ENCODE results near the gene INHBE. TPM values are rescaled to one million over a fixed set of nuclear protein-coding genes. Genes with fewer than 3 reads are reported as not detected.
A peak's percentile ranks its signal among the peaks of the same experiment; 100 is the strongest.

INHBE gene
- polyA plus RNA-seq, 3 donors, result not detected

DNA sequence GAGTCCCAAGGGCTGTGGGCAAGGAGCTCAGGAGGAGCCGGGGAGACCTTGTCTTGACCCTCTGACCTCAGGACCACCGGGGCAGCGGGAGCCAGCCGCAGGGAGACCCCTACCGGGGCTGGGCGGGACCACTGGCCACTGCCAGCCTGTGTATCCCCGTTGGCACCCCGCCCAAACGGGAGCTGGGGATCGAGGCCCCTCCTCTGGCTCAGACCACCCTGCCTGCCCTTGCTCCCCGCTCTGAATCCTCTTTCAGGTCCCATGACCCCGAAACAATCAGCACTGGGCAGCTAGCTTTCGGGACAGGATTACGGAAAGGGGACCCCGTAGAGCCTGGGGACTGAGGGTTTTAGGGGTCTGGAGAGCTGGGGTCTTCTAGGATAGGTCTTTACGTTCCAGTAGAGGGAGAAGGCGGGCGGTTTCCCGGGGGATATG is 5.8 kb downstream of the INHBE start:
- Histone ChIP-seq H3K27ac (ENCODE audit: low read depth in 1 of 2, low read length in 2 of 2) (no peak overlapping the region), H3K4me2 (replicated peaks; ENCODE audit: extremely low read depth, low read length, poor library complexity, severe bottlenecking) (peak overlapping the region; percentile 89), H3K4me3 (replicated peaks in 1 of 3; ENCODE audit: low read depth in 2 of 3, low read length in 3 of 3) (peak overlapping the region in 1 of 3 experiments; percentile 75), H3K9me3 (replicated peaks in 1 of 2; ENCODE audit: control insufficient read depth in 1 of 2, insufficient read depth in 1 of 2, low read length in 2 of 2) (peaks cover 0 to 4% of the 10 kb centered on the region in 2 donors), H3K4me1 (ENCODE audit: control insufficient read depth in 1 of 2, insufficient read depth in 2 of 2, low read length in 2 of 2) (peaks cover 42 to 56% of the 10 kb centered on the region in 2 donors), H3K36me3 (replicated peaks in 1 of 2; ENCODE audit: control insufficient read depth in 1 of 2, insufficient read depth in 2 of 2, low read length in 2 of 2) (no peaks in the 10 kb centered on the region), H2AFZ (ENCODE audit: insufficient read depth, low read depth, low read length, poor library complexity, severe bottlenecking) (no peak overlapping the region), H3K79me2 (ENCODE audit: insufficient read depth, low read length) (no peaks in the 10 kb centered on the region), H3K9ac (ENCODE audit: insufficient read depth, low read length, poor library complexity, severe bottlenecking) (no peak overlapping the region), H3K27me3 (ENCODE audit: control insufficient read depth in 2 of 2, insufficient read depth in 2 of 2, low read length in 2 of 2) (peaks cover 15 to 26% of the 10 kb centered on the region in 2 donors), H4K20me1 (ENCODE audit: insufficient read depth, low read length) (peaks cover 8% of the 10 kb centered on the region)
- no peak for DNase-seq
- Mint-ChIP-seq H3K9me3 (peaks cover 0 to 6% (median 1%) of the 10 kb centered on the region in 7 donors), H3K27ac (no peak overlapping the region), H3K4me1 (peaks cover 61% of the 10 kb centered on the region), H3K27me3 (ENCODE audit: low read depth in 3 of 3) (peaks cover 47 to 57% (median 50%) of the 10 kb centered on the region in 3 donors), H3K4me3 (peak overlapping the region; percentile 76 to 97), H3K36me3 (peaks cover 2 to 3% of the 10 kb centered on the region in 2 donors)
- intact Hi-C loops (cut with micrococcal nuclease), result loop anchor here in 1 of 2 donors (5.0 kb wide), 1 partner anchor 529 kb away; the partner anchor contains the start of gene SDR9C7
- TF ChIP-seq, protein P1, sequence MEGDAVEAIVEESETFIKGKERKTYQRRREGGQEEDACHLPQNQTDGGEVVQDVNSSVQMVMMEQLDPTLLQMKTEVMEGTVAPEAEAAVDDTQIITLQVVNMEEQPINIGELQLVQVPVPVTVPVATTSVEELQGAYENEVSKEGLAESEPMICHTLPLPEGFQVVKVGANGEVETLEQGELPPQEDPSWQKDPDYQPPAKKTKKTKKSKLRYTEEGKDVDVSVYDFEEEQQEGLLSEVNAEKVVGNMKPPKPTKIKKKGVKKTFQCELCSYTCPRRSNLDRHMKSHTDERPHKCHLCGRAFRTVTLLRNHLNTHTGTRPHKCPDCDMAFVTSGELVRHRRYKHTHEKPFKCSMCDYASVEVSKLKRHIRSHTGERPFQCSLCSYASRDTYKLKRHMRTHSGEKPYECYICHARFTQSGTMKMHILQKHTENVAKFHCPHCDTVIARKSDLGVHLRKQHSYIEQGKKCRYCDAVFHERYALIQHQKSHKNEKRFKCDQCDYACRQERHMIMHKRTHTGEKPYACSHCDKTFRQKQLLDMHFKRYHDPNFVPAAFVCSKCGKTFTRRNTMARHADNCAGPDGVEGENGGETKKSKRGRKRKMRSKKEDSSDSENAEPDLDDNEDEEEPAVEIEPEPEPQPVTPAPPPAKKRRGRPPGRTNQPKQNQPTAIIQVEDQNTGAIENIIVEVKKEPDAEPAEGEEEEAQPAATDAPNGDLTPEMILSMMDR (IDR thresholded peaks at IDR 0.05), result no peak
- WGBS (ENCODE audit: insufficient coverage), result 2% methylated on average over 15 of the region's 19 CpGs

DNA sequence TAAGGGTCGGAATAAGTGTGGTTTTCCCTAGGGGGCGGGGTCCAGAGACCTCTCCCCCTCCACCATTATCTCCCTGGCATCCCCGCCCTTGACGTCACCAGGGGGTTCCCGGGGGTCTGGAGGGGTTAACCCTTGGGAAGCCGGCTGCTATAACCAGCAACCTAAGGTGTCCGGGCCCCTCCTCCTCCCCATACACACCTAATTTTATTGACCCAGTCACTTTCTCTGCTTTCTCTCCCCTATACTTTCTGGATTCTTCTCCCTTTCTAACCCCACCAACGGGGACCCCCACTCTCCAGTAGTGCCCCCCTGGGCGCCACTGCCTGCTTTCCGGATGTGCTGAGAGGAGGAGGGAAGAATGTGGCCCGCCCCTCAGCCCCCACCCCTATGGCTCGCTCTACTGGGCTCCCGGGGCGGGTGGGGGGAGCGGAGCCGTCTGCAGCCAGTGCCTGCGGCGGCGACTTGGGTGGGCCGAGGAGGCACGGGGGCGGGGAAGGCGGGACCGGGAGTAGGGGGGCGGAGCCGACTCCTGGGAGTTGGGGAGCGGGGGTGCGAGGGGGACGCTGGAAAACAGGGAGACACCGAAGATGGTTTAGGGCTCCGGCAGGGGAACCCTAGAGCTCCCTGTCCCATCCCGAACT is 6.3 kb downstream of the INHBE start:
- peaks cover 58% of the 10 kb centered on the region for H3K4me1 Mint-ChIP-seq
- H3K9me3 ChIP-seq (replicated peaks in 1 of 2; ENCODE audit: control insufficient read depth in 1 of 2, insufficient read depth in 1 of 2, low read length in 2 of 2), result peaks cover 0 to 4% of the 10 kb centered on the region in 2 donors
- peak overlapping the region; percentile 18 to 75 (median 44) for H3K4me3 ChIP-seq (replicated peaks in 1 of 3; ENCODE audit: low read depth in 2 of 3, low read length in 3 of 3)
- peak overlapping the region; percentile 89 for H3K4me2 ChIP-seq (replicated peaks; ENCODE audit: extremely low read depth, low read length, poor library complexity, severe bottlenecking)
- H3K36me3 Mint-ChIP-seq, result peaks cover 2 to 3% of the 10 kb centered on the region in 2 donors
- peaks cover 44 to 57% (median 47%) of the 10 kb centered on the region in 3 donors for H3K27me3 Mint-ChIP-seq (ENCODE audit: low read depth in 3 of 3)
- peaks cover 42 to 59% of the 10 kb centered on the region in 2 donors for H3K4me1 ChIP-seq (ENCODE audit: control insufficient read depth in 1 of 2, insufficient read depth in 2 of 2, low read length in 2 of 2)
- peaks cover 0 to 6% (median 1%) of the 10 kb centered on the region in 7 donors for H3K9me3 Mint-ChIP-seq
- peak overlapping the region; percentile 25 for H3K9ac ChIP-seq (ENCODE audit: insufficient read depth, low read length, poor library complexity, severe bottlenecking)
- peaks cover 15 to 26% of the 10 kb centered on the region in 2 donors for H3K27me3 ChIP-seq (ENCODE audit: control insufficient read depth in 2 of 2, insufficient read depth in 2 of 2, low read length in 2 of 2)
- H2AFZ ChIP-seq (ENCODE audit: insufficient read depth, low read depth, low read length, poor library complexity, severe bottlenecking), result peak overlapping the region; percentile 61
- TF ChIP-seq, protein P1 (IDR thresholded peaks at IDR 0.05), result no peak
- H3K4me3 Mint-ChIP-seq, result peak overlapping the region; percentile 78 to 97
- H3K27ac Mint-ChIP-seq, result peak overlapping the region in 3 of 7 donors; percentile 46 to 64 (median 54)
- H4K20me1 ChIP-seq (ENCODE audit: insufficient read depth, low read length), result peaks cover 10% of the 10 kb centered on the region
- intact Hi-C loops (cut with micrococcal nuclease), result loop anchor here in 1 of 2 donors (5.0 kb wide), 1 partner anchor 529 kb away; the partner anchor contains the start of gene SDR9C7
- DNase-seq, result no peak
- H3K36me3 ChIP-seq (replicated peaks in 1 of 2; ENCODE audit: control insufficient read depth in 1 of 2, insufficient read depth in 2 of 2, low read length in 2 of 2), result no peaks in the 10 kb centered on the region
- no peak overlapping the region for H3K27ac ChIP-seq (ENCODE audit: low read depth in 1 of 2, low read length in 2 of 2)
- H3K79me2 ChIP-seq (ENCODE audit: insufficient read depth, low read length), result no peaks in the 10 kb centered on the region
- under 1% methylated on average over 14 of the region's 32 CpGs for WGBS (ENCODE audit: insufficient coverage)
